Measurements from ENCODE around the gene SURF4. TPM values are rescaled to one million over a fixed set of nuclear protein-coding genes. Genes with fewer than 3 reads are reported as not detected.

Gene SURF4
- total and polyA plus RNA-seq, 10 donors: 21.9 to 115 (median 90.0) TPM

DNA sequence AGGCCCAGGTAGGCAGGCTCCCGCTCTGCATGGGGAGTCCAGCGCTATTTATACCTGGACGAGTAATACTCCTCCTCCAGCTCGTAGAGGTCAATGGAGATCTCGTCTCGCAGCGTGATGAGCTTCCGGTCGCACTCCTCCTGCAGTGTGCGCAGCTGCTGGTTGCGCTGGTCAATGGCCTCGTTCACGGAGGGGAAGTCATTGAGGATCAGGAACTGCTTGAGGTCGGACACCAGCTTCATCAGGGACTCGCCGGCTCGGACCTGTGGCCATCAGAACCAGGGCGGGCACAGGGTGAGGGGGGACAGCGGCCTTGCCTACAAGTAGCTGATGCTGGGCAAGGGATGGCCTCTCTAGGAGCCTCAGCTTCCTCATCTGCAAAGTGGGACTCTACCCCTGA, 31.8 kb downstream of the SURF4 start:
- H3K27ac ChIP-seq: no peak overlapping the region
- no peak for DNase-seq
- H3K36me3 ChIP-seq: peaks cover 0 to 74% (median 54%) of the 10 kb centered on the region in 6 donors
- H3K9me3 ChIP-seq: no peaks in the 10 kb centered on the region
- intact Hi-C loops (cut with DNase I; ENCODE audit: low total_unique reads): no loop called here
- peaks cover 28 to 82% (median 62%) of the 10 kb centered on the region in 6 donors for H3K4me1 ChIP-seq
- H3K27me3 ChIP-seq (replicated peaks in 1 of 7): no peaks in the 10 kb centered on the region
- 91 to 96% (median 94%) methylated on average over 12 to 19 of the region's 19 CpGs for WGBS, 5 donors
- H3K4me3 ChIP-seq: no peak overlapping the region
- TF ChIP-seq POLR2A (IDR thresholded peaks at IDR 0.05) (no peak), POLR2AphosphoS5 (IDR thresholded peaks at IDR 0.05) (peak in 1 of 3 donors; percentile 24)

- no peaks in the 10 kb centered on the region for H3K9me3 ChIP-seq
- TF ChIP-seq POLR2AphosphoS5 (IDR thresholded peaks at IDR 0.05): no peak
- TF ChIP-seq CTCF (IDR thresholded peaks at IDR 0.05 in 8 of 11, conservative IDR thresholded peaks at IDR 0.05 in 3 of 11): no peak
- TF ChIP-seq POLR2A (IDR thresholded peaks at IDR 0.05): no peak
- DNase-seq: peak; percentile 67
- H3K4me1 ChIP-seq: peaks cover 26 to 88% (median 57%) of the 10 kb centered on the region in 6 donors
- H3K27me3 ChIP-seq (replicated peaks in 1 of 7): no peaks in the 10 kb centered on the region
- intact Hi-C loops (cut with DNase I; ENCODE audit: low total_unique reads): no loop called here
- peak overlapping the region in 6 of 8 donors; percentile 74 to 86 (median 80) for H3K27ac ChIP-seq
- WGBS, 5 donors: 79 to 93% (median 81%) methylated on average over 4 to 11 of the region's 11 CpGs
- peaks cover 0 to 80% (median 55%) of the 10 kb centered on the region in 6 donors for H3K36me3 ChIP-seq
- H3K4me3 ChIP-seq: peak overlapping the region in 1 of 8 donors; percentile 49
Observed at GRCh38 chr9:133342570-133342969, 33.3 kb downstream of the SURF4 start.

- TF ChIP-seq POLR2A (IDR thresholded peaks at IDR 0.05) (no peak), CTCF (IDR thresholded peaks at IDR 0.05 in 8 of 11, conservative IDR thresholded peaks at IDR 0.05 in 3 of 11) (no peak), POLR2AphosphoS5 (IDR thresholded peaks at IDR 0.05) (no peak)
- peaks cover 0 to 80% (median 55%) of the 10 kb centered on the region in 6 donors for H3K36me3 ChIP-seq
- H3K27me3 ChIP-seq (replicated peaks in 1 of 7): no peaks in the 10 kb centered on the region
- H3K4me1 ChIP-seq: peaks cover 25 to 89% (median 55%) of the 10 kb centered on the region in 6 donors
- H3K4me3 ChIP-seq: peak overlapping the region in 1 of 8 donors; percentile 49
- H3K9me3 ChIP-seq: no peaks in the 10 kb centered on the region
- H3K27ac ChIP-seq: peak overlapping the region; percentile 19 to 86 (median 78)
- intact Hi-C loops (cut with DNase I; ENCODE audit: low total_unique reads): no loop called here
- no peak for DNase-seq
- 73 to 89% (median 77%) methylated on average over 10 to 12 of the region's 12 CpGs for WGBS, 5 donors
Observed at GRCh38 chr9:133342069-133342406, 33.8 kb downstream of the SURF4 start.

DNA sequence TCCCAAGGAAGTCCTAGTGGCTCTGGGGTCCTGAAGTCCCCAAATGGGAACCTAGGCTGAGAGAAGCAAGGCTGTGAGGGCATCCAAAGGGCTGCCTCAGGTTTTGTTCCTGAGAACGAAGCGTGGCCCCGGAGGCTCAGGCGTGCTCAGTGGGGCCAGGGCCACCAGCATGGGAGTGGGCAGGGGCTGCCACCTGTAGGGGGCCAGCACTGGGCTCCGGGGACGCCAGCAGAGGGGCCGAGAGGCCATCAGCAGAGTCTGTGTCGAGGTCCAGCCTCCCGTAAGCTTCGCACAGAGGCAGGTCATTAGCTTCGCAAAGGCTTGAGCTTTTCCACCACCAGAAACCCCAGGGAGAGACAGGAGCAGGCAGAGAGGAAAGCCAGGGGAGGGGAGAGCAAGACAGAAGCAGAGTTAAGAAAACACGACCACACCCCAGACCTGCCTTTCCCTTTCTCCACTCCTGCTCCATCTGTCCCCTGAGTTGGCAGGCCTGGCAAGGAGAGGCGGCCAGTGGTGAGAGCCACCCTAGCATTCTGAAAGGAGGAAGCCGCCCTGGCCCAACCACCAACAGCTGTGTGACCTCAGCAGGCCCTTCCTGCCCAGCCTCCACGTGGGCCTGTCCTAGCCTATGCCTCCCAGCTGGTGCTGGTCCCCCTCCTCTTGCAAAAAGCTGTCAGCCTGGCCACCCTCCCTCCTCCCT, 34.3 kb downstream of the SURF4 start:
- no peaks in the 10 kb centered on the region for H3K9me3 ChIP-seq
- intact Hi-C loops (cut with DNase I; ENCODE audit: low total_unique reads): no loop called here
- 68 to 86% (median 78%) methylated on average over 14 to 15 of the region's 15 CpGs for WGBS, 5 donors
- peak overlapping the region; percentile 19 to 86 (median 78) for H3K27ac ChIP-seq
- peak overlapping the region in 3 of 8 donors; percentile 10 to 49 (median 23) for H3K4me3 ChIP-seq
- peak; percentile 92 for DNase-seq
- H3K4me1 ChIP-seq: peaks cover 25 to 89% (median 55%) of the 10 kb centered on the region in 6 donors
- H3K27me3 ChIP-seq (replicated peaks in 1 of 7): no peaks in the 10 kb centered on the region
- no peak for TF ChIP-seq POLR2A (IDR thresholded peaks at IDR 0.05)
- TF ChIP-seq CTCF (IDR thresholded peaks at IDR 0.05 in 8 of 11, conservative IDR thresholded peaks at IDR 0.05 in 3 of 11): no peak
- TF ChIP-seq POLR2AphosphoS5 (IDR thresholded peaks at IDR 0.05): peak in 2 of 3 donors; percentile 53 to 69
- peaks cover 0 to 80% (median 55%) of the 10 kb centered on the region in 6 donors for H3K36me3 ChIP-seq
